SK-N-SH (cell line): ENCODE data around the gene PPP1R1C. TPM values are rescaled to one million over a fixed set of nuclear protein-coding genes. Genes with fewer than 3 reads are reported as not detected.

Experiments used
- CTCF ChIA-PET: fragments of 300-600, 350-600 bp; formaldehyde crosslinking; extraction: SDS; loops from one replicate; lab custom pipeline; 2021; lab: Yijun Ruan, JAX
- POLR2A ChIA-PET: fragments of 350-600 bp; sonication (Branson Sonifier 250); formaldehyde crosslinking; extraction: SDS; loops from one replicate; lab custom pipeline; 2020; ENCODE audit warnings: antibody characterized with exemption, inconsistent platforms; lab: Yijun Ruan, JAX
- DNase-seq: peaks from one replicate; pipeline ENCODE4 v3.0.0; 2012
- H2AFZ ChIP-seq: fragments of 200-600 bp; sonication (generic); 2 replicates; pipeline ENCODE4 v1.8.1; 2016; ENCODE audit warnings: antibody characterized with exemption, mild to moderate bottlenecking, low read depth
- H3F3A ChIP-seq: fragments of 200-600 bp; sonication (generic); replicated peaks from 2 replicates; pipeline ENCODE3; 2016; ENCODE audit warnings: antibody characterized with exemption, mild to moderate bottlenecking; ENCODE audit not compliant: insufficient read depth
- H3K27ac ChIP-seq, 2 experiments: fragments of 200-500 bp in 1 of 2; fragments of 200-600 bp in 1 of 2; sonication (Bioruptor generic) in 1 of 2; sonication (generic), shearing (Covaris generic) in 1 of 2; 2 replicates each; pipeline versions ENCODE4 v1.5.1 to v1.6.1; 2014 to 2016; ENCODE audit warnings: low read depth in 2 of 2, inconsistent platforms in 1 of 2, low read length in 1 of 2, mild to moderate bottlenecking in 1 of 2, mixed read lengths in 1 of 2
- H3K27me3 ChIP-seq: fragments of 200-600 bp; sonication (generic), shearing (Covaris generic); 2 replicates; pipeline ENCODE4 v1.6.1; 2016; ENCODE audit warnings: mixed run types; ENCODE audit not compliant: insufficient read depth
- H3K36me3 ChIP-seq, 2 experiments: fragments of 200-500 bp in 1 of 2; fragments of 200-600 bp in 1 of 2; sonication (Bioruptor generic) in 1 of 2; sonication (generic) in 1 of 2; replicated peaks in 1 of 2; 2 replicates each; pipeline versions ENCODE3 to v1.5.1; 2014 to 2016; ENCODE audit warnings: low read length in 1 of 2, mild to moderate bottlenecking in 1 of 2; ENCODE audit not compliant: insufficient read depth in 2 of 2, control insufficient read depth in 1 of 2
- H3K4me1 ChIP-seq, 2 experiments: fragments of 200-500 bp in 1 of 2; fragments of 200-600 bp in 1 of 2; sonication (Bioruptor generic) in 1 of 2; sonication (generic), shearing (Covaris generic) in 1 of 2; 2 replicates each; pipeline versions ENCODE4 v1.5.1 to v1.6.1; 2014 to 2016; ENCODE audit warnings: low read depth in 1 of 2, low read length in 1 of 2, mixed run types in 1 of 2; ENCODE audit not compliant: insufficient read depth in 2 of 2, control insufficient read depth in 1 of 2
- H3K4me2 ChIP-seq: fragments of 200-600 bp; sonication (generic), shearing (Covaris generic); 2 replicates; pipeline ENCODE4 v1.6.1; 2017; ENCODE audit warnings: mixed run types
- H3K4me3 ChIP-seq, 2 experiments: fragments of 200-500 bp in 1 of 2; fragments of 200-600 bp in 1 of 2; sonication (Bioruptor generic) in 1 of 2; sonication (generic), shearing (Covaris generic) in 1 of 2; 2 replicates each; pipeline versions ENCODE4 v1.5.1 to v1.8.1; 2014 to 2016; ENCODE audit warnings: low read depth in 2 of 2, inconsistent platforms in 1 of 2, low read length in 1 of 2, mild to moderate bottlenecking in 1 of 2, mixed read lengths in 1 of 2, moderate library complexity in 1 of 2
- H3K79me2 ChIP-seq: fragments of 200-600 bp; sonication (generic); 2 replicates; pipeline ENCODE4 v1.8.1; 2017; ENCODE audit warnings: mild to moderate bottlenecking; ENCODE audit not compliant: insufficient read depth
- H3K9ac ChIP-seq: fragments of 200-600 bp; sonication (generic); 2 replicates; pipeline ENCODE4 v1.6.1; 2017; ENCODE audit warnings: mixed run types
- H3K9me2 ChIP-seq: fragments of 200-600 bp; sonication (generic); 2 replicates; pipeline ENCODE4 v1.6.1; 2017; ENCODE audit warnings: mixed run types
- H3K9me3 ChIP-seq: fragments of 200-600 bp; sonication (generic); 2 replicates; pipeline ENCODE4 v1.6.1; 2017; ENCODE audit warnings: mixed run types, mild to moderate bottlenecking, moderate library complexity
- H4K20me1 ChIP-seq: fragments of 200-600 bp; sonication (generic); 2 replicates; pipeline ENCODE4 v1.6.1; 2017; ENCODE audit warnings: mild to moderate bottlenecking, mixed run types; ENCODE audit not compliant: insufficient read depth
- CHD2 ChIP-seq: fragments of 150-350 bp; IDR thresholded peaks from 2 replicates; pipeline ENCODE4 v1.6.1; 2018; ENCODE audit warnings: low read length; ENCODE audit not compliant: partially characterized antibody
- ELF1 ChIP-seq: IDR thresholded peaks from 2 replicates; pipeline ENCODE4 v1.4.0; 2012
- EZH2phosphoT487 ChIP-seq: fragments of 200-600 bp; sonication (generic); IDR thresholded peaks from 2 replicates; pipeline ENCODE4 v1.6.1; 2017; ENCODE audit warnings: low read depth, mixed run types, mild to moderate bottlenecking, antibody characterized with exemption, moderate library complexity, borderline replicate concordance
- FOXM1 ChIP-seq: IDR thresholded peaks from 2 replicates; pipeline ENCODE4 v1.4.0; 2012; ENCODE audit warnings: low read depth, mild to moderate bottlenecking
- GABPA ChIP-seq: IDR thresholded peaks from 2 replicates; pipeline ENCODE4 v1.4.0; 2012; ENCODE audit warnings: low read depth, mild to moderate bottlenecking
- JUND ChIP-seq: IDR thresholded peaks from 2 replicates; pipeline ENCODE4 v1.4.0; 2012
- MXI1 ChIP-seq: IDR thresholded peaks from 2 replicates; pipeline ENCODE4 v1.6.1; 2012; ENCODE audit warnings: mild to moderate bottlenecking, low read depth, low read length, improper control_type of control experiment
- POLR2AphosphoS5 ChIP-seq: IDR thresholded peaks from 2 replicates; pipeline ENCODE4 v1.6.1; 2012; ENCODE audit warnings: low read depth, low read length
- REST ChIP-seq: IDR thresholded peaks from 2 replicates; pipeline ENCODE4 v1.6.1; 2012; ENCODE audit warnings: mild to moderate bottlenecking, low read depth, low read length, moderate library complexity
- RFX5 ChIP-seq: IDR thresholded peaks from 2 replicates; pipeline ENCODE4 v1.6.1; 2012; ENCODE audit warnings: mild to moderate bottlenecking, improper control_type of control experiment, low read length
- RXRA ChIP-seq: IDR thresholded peaks from 2 replicates; pipeline ENCODE4 v1.4.0; 2012; ENCODE audit warnings: low read depth, mild to moderate bottlenecking, borderline replicate concordance
- SIN3A ChIP-seq: IDR thresholded peaks from 2 replicates; pipeline ENCODE4 v1.6.1; 2012; ENCODE audit warnings: low read depth, mild to moderate bottlenecking, low read length, moderate library complexity, borderline replicate concordance
- TCF12 ChIP-seq: IDR thresholded peaks from 2 replicates; pipeline ENCODE4 v1.4.0; 2012
- YY1 ChIP-seq: IDR thresholded peaks from 2 replicates; pipeline ENCODE4 v1.4.0; 2012; ENCODE audit warnings: low read depth, mild to moderate bottlenecking
- WGBS: methylation state at CpG from one replicate; pipeline ENCODE4 v1.1.6; 2017; ENCODE audit warnings: low lambda C conversion rate; 5-methylcytosine and 5-hydroxymethylcytosine counted together
- polyA plus RNA-seq, 3 experiments: library from polyadenylated mRNA; depleted of rRNA; stranded (reverse); fragments of >200 nt; gene quantifications; 2 replicates each; pipeline ENCODE4 v1.2.3, GENCODE V29; 2012
- TF ChIP-seq, protein P1 (sequence below): IDR thresholded peaks from 2 replicates; pipeline ENCODE4 v1.4.0; 2012; ENCODE audit warnings: low read depth, borderline replicate concordance
- TF ChIP-seq, protein P2 (sequence below): IDR thresholded peaks from 2 replicates; pipeline ENCODE4 v1.4.0; 2012; ENCODE audit warnings: low read depth, borderline replicate concordance
- TF ChIP-seq, protein P3 (sequence below): fragments of 150-350 bp; IDR thresholded peaks from 2 replicates; pipeline ENCODE4 v1.6.1; 2016; ENCODE audit warnings: mild to moderate bottlenecking, low read depth, low read length
- TF ChIP-seq, protein P4 (sequence below): IDR thresholded peaks from 2 replicates; pipeline ENCODE4 v1.4.0; 2012; ENCODE audit warnings: low read depth

PPP1R1C gene
- polyA plus RNA-seq, 1 of the 3 experiments (the other 2 are of a cell fraction): 0.41 TPM

DNA sequence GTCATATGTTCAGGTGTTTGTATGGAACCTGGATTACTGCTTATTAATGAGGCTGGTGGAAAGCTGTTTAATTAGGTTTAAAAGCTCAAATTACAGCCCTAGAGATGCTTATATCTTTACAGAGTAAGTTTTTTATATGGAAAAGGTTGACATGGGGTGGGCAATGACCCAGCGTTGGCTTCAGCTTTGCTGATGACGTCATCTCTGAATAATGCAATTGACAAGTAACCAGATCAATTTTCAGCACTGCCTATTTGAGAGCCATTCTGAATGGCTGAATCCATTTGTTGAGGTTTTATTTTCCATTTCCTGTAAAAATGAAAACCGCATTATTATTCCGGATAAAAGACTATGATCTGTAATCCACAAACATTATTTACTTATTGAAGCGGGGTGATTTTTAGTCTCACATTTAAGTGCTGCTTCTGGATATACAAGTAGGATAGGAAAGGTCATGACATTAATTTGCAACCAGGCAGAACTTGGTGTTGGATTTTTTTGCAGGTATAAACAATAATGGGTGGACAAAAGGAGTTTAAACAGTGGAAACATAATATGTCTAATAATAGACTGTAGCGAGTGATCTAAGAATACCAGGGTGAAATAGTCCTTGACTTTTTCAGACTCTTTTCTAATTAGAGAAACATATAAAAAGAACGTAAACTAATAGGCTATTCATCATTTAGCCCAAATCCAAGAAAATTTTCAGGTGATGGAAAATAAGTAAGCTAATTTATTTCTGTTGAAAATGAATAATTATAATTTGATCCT lies 2.7 kb downstream of the PPP1R1C start:
- no peaks in the 10 kb centered on the region for H3K79me2 ChIP-seq
- no peaks in the 10 kb centered on the region for H3K9me2 ChIP-seq
- no peaks in the 10 kb centered on the region for H3K27me3 ChIP-seq
- TF ChIP-seq FOXM1: no peak
- TF ChIP-seq RFX5: no peak
- no peak for TF ChIP-seq YY1
- TF ChIP-seq ELF1: no peak
- no peak for TF ChIP-seq SIN3A
- ChIA-PET CTCF (interaction anchor here (1.1 kb wide), 1 partner anchor 11 kb away, joined by 4 read pairs; no protein-coding TSS in a partner anchor), POLR2A (no interaction called here)
- H3F3A ChIP-seq: no peaks in the 10 kb centered on the region
- no peak overlapping the region for H3K4me3 ChIP-seq
- H2AFZ ChIP-seq: no peak overlapping the region
- no peaks in the 10 kb centered on the region for H3K9me3 ChIP-seq
- H3K36me3 ChIP-seq: no peaks in the 10 kb centered on the region
- H3K9ac ChIP-seq: no peak overlapping the region
- no peak overlapping the region for H3K27ac ChIP-seq
- H3K4me2 ChIP-seq: no peak overlapping the region
- no peak for DNase-seq
- H4K20me1 ChIP-seq: no peaks in the 10 kb centered on the region
- WGBS: 87% methylated on average over 7 of the region's 7 CpGs
- H3K4me1 ChIP-seq: 0 out of 4 replicates have a peak, but pooled peaks cover 0 to 5% of the 10 kb centered on the region in 2 experiments

- H3K27ac ChIP-seq: no peak overlapping the region
- ChIA-PET CTCF (no interaction called here), POLR2A (no interaction called here)
- H3K36me3 ChIP-seq: no peaks in the 10 kb centered on the region
- no peaks in the 10 kb centered on the region for H4K20me1 ChIP-seq
- whole genome bisulfite sequencing: 92% methylated on average over 1 of the region's 1 CpG
- H2AFZ ChIP-seq: no peak overlapping the region
- H3F3A ChIP-seq: no peaks in the 10 kb centered on the region
- no peak overlapping the region for H3K4me2 ChIP-seq
- H3K9ac ChIP-seq: no peak overlapping the region
- H3K27me3 ChIP-seq: no peaks in the 10 kb centered on the region
- no peaks in the 10 kb centered on the region for H3K9me3 ChIP-seq
- 0 out of 4 replicates have a peak, but pooled peaks cover 0 to 5% of the 10 kb centered on the region in 2 experiments for H3K4me1 ChIP-seq
- no peak overlapping the region for H3K4me3 ChIP-seq
- H3K79me2 ChIP-seq: no peaks in the 10 kb centered on the region
- DNase-seq: no peak
- no peaks in the 10 kb centered on the region for H3K9me2 ChIP-seq
- TF ChIP-seq EZH2phosphoT487 (no peak), REST (no peak), CHD2 (no peak), GABPA (no peak), JUND (no peak), FOXM1 (no peak), TCF12 (no peak), RXRA (no peak), MXI1 (no peak), POLR2AphosphoS5 (no peak)
- TF ChIP-seq, protein P1, sequence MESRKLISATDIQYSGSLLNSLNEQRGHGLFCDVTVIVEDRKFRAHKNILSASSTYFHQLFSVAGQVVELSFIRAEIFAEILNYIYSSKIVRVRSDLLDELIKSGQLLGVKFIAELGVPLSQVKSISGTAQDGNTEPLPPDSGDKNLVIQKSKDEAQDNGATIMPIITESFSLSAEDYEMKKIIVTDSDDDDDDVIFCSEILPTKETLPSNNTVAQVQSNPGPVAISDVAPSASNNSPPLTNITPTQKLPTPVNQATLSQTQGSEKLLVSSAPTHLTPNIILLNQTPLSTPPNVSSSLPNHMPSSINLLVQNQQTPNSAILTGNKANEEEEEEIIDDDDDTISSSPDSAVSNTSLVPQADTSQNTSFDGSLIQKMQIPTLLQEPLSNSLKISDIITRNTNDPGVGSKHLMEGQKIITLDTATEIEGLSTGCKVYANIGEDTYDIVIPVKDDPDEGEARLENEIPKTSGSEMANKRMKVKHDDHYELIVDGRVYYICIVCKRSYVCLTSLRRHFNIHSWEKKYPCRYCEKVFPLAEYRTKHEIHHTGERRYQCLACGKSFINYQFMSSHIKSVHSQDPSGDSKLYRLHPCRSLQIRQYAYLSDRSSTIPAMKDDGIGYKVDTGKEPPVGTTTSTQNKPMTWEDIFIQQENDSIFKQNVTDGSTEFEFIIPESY: no peak
- TF ChIP-seq, protein P2, sequence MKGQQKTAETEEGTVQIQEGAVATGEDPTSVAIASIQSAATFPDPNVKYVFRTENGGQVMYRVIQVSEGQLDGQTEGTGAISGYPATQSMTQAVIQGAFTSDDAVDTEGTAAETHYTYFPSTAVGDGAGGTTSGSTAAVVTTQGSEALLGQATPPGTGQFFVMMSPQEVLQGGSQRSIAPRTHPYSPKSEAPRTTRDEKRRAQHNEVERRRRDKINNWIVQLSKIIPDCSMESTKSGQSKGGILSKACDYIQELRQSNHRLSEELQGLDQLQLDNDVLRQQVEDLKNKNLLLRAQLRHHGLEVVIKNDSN: no peak
- TF ChIP-seq, protein P3, sequence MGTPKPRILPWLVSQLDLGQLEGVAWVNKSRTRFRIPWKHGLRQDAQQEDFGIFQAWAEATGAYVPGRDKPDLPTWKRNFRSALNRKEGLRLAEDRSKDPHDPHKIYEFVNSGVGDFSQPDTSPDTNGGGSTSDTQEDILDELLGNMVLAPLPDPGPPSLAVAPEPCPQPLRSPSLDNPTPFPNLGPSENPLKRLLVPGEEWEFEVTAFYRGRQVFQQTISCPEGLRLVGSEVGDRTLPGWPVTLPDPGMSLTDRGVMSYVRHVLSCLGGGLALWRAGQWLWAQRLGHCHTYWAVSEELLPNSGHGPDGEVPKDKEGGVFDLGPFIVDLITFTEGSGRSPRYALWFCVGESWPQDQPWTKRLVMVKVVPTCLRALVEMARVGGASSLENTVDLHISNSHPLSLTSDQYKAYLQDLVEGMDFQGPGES: no peak
- TF ChIP-seq, protein P4, sequence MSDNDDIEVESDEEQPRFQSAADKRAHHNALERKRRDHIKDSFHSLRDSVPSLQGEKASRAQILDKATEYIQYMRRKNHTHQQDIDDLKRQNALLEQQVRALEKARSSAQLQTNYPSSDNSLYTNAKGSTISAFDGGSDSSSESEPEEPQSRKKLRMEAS: no peak
These were observed 3.4 kb downstream of the PPP1R1C start for GRCh38 chr2:181989099-181989498.
